Upper lobe of right lung (tissue), 1 donor: ENCODE measurements around the gene ZNF407. TPM values are rescaled to one million over a fixed set of nuclear protein-coding genes. Genes with fewer than 3 reads are reported as not detected.

ENCODE experiments used
- ATAC-seq: fragments of 200-7000 bp; cut with Tn5 transposase; one replicate; pipeline ENCODE4 v1.9.1; 2020; ENCODE audit warnings: mild to moderate bottlenecking, moderate library complexity
- DNase-seq: peaks from one replicate; pipeline ENCODE4 v3.0.0-alpha.2; 2020
- H3K27ac ChIP-seq: fragments of 200-600 bp; one replicate; pipeline ENCODE4 v1.8.0; 2022
- H3K27me3 ChIP-seq: fragments of 200-600 bp; one replicate; pipeline ENCODE4 v1.8.0; 2022; ENCODE audit warnings: mild to moderate bottlenecking
- H3K36me3 ChIP-seq: fragments of 200-600 bp; one replicate; pipeline ENCODE4 v1.8.0; 2022
- H3K4me1 ChIP-seq: fragments of 200-600 bp; one replicate; pipeline ENCODE4 v1.8.0; 2022
- H3K4me3 ChIP-seq: fragments of 200-600 bp; one replicate; pipeline ENCODE4 v1.8.0; 2022; ENCODE audit warnings: mild to moderate bottlenecking
- H3K9me3 ChIP-seq: fragments of 200-600 bp; one replicate; pipeline ENCODE4 v1.8.0; 2022
- intact Hi-C: fragments of 100-400 bp; cut with DNase I; formaldehyde crosslinking; loops from one replicate; pipeline ENCODE4 v1.11.0; 2022
- total RNA-seq: library from RNA; stranded (reverse); fragmentation: NEBNext Ultra II Directional; extraction: Animal tissue kit (Norgen Biotek cat#: 25700); gene quantifications from one replicate; pipeline ENCODE4 v1.2.1, GENCODE V29; 2021
- TF ChIP-seq, protein P1 (sequence below): fragments of 200-600 bp; IDR thresholded peaks from one replicate; pipeline ENCODE4 v1.8.0; 2022; ENCODE audit warnings: antibody characterized with exemption
- donor health status: DM: no; HTN: yes; CAD: no; lungs with severe emphysema.

ZNF407 gene
- total RNA-seq, 1 donor from 2014 or later = 18.4 TPM

DNA sequence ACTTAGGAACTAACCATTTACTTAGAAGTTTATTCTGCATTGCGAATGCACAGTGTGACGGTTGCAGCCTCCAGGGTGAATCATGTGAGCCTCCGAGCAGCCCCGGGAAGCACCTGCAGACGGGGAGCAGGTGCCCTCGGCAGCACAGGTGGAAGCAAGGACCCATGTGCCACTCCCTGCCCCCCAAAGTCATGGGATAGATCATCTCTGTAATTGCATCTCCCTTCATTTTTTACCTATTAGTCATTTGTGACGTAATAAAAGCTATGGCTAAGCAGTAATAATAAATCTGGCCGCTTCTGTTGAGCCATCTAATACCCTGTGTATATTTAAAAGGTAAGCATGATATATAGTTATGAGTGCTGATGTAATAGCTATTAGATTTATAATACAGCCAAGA, 514.1 kb downstream of the ZNF407 start:
- Histone ChIP-seq H3K9me3 (no peaks in the 10 kb centered on the region), H3K27ac (no peak overlapping the region), H3K4me3 (no peak overlapping the region), H3K4me1 (no peaks in the 10 kb centered on the region), H3K27me3 (no peaks in the 10 kb centered on the region), H3K36me3 (no peaks in the 10 kb centered on the region)
- ATAC-seq (no peak), DNase-seq (no peak)
- intact Hi-C loops = no loop called here
- TF ChIP-seq, protein P1, sequence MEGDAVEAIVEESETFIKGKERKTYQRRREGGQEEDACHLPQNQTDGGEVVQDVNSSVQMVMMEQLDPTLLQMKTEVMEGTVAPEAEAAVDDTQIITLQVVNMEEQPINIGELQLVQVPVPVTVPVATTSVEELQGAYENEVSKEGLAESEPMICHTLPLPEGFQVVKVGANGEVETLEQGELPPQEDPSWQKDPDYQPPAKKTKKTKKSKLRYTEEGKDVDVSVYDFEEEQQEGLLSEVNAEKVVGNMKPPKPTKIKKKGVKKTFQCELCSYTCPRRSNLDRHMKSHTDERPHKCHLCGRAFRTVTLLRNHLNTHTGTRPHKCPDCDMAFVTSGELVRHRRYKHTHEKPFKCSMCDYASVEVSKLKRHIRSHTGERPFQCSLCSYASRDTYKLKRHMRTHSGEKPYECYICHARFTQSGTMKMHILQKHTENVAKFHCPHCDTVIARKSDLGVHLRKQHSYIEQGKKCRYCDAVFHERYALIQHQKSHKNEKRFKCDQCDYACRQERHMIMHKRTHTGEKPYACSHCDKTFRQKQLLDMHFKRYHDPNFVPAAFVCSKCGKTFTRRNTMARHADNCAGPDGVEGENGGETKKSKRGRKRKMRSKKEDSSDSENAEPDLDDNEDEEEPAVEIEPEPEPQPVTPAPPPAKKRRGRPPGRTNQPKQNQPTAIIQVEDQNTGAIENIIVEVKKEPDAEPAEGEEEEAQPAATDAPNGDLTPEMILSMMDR = no peak

DNA sequence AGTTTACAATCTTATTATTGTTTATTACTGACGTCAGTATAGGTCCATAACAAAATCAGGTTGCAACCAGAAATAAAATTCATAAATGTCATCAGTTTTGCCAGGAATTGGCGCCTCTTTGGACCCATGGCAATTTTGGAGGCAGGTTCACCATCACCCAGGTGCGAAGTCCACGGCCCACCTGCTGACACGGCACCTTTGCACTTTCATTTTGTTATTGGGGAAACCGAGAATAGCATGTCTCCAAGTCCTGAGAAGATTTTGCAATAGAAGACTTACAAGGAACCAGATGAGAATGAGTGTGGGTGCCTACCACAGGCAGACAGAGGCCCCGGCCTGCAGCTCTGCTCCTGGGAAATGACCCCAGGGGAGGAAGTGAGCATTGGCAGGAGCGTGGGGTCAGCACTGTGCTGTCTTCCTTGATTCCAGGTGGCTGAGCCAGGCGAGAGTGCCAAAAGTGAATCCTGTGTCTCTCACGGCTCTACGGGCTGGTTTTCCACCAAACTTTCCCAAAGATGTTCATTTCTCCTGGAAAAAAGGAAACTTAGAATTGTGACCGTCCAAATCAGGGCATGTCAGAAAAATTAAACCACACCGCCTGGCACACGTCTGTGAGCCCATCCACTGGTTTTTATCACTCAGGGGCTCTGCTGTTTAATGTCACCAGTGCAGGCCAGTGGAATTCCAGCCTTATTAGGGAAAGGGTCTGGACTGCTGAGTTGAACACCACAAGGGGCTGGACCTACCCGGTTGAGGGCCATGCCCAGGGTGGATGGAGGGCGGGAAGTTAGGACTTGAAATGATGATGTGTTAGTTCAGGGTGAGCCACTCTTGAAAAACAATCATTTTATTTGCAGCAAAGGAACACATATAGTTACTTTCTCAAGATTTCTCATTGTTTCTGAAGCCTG, 514.8 kb downstream of the ZNF407 start:
- Histone ChIP-seq H3K9me3 (no peaks in the 10 kb centered on the region), H3K4me1 (no peaks in the 10 kb centered on the region), H3K27me3 (no peaks in the 10 kb centered on the region), H3K27ac (no peak overlapping the region), H3K4me3 (no peak overlapping the region), H3K36me3 (no peaks in the 10 kb centered on the region)
- intact Hi-C loops = no loop called here
- TF ChIP-seq, protein P1 = no peak
- ATAC-seq = no peak
- DNase-seq = no peak

DNA sequence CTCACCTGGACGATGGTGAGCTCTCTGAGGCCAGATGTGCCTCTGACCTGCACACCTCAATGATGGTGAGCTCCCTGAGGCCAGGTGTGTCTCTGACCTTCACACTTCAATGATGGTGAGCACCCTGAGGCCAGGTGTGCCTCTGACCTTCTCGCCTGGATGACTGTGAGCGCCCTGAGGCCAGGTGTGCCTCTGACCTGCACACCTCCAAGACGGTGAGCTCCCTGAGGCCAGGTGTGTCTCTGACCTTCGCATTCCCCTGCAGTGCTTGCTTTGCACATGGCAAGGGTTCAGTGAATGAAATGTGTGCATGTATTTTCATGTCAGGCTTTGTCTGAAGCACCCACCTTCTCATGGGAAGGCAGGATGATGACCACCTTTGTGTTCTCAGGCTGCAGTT, 515.8 kb downstream of the ZNF407 start:
- intact Hi-C loops = no loop called here
- no peak overlapping the region for H3K4me3 ChIP-seq
- ATAC-seq = no peak
- H3K36me3 ChIP-seq = no peaks in the 10 kb centered on the region
- no peaks in the 10 kb centered on the region for H3K4me1 ChIP-seq
- no peak overlapping the region for H3K27ac ChIP-seq
- DNase-seq = no peak
- TF ChIP-seq, protein P1 = no peak
- no peaks in the 10 kb centered on the region for H3K9me3 ChIP-seq
- H3K27me3 ChIP-seq = no peaks in the 10 kb centered on the region

DNA sequence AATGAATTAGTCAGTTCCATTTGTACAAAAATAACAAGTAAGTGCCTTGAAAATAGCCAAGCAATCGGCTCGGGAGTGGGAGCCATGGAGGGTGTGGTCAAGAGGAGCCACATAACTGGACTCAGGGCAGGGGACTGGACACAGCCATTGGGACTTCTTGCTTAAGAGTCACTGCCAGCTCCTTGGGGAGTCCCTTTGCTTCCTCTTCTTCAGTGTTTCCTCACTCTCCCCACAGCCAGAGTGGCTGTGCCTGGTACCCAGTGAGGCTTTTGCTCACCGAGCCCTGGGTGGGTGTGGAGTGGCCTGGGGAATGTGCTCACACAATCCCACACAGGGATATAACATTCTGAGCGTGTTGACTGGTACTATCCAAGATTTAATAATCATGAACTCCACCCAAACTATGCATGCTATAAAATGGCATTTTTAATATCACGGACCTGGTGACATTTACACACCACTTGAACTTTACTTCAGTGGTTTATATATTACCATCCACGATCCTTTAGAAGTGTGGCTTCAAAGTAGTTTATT, 516.6 kb downstream of the ZNF407 start:
- Histone ChIP-seq H3K27ac (no peak overlapping the region), H3K9me3 (no peaks in the 10 kb centered on the region), H3K27me3 (no peaks in the 10 kb centered on the region), H3K4me3 (no peak overlapping the region), H3K4me1 (no peaks in the 10 kb centered on the region), H3K36me3 (no peaks in the 10 kb centered on the region)
- TF ChIP-seq, protein P1 = no peak
- DNase-seq (no peak), ATAC-seq (no peak)
- intact Hi-C loops = no loop called here

Other genes starting within 250 kb of the ZNF407 start
- not detected for gene DIPK1C, start 140.6 kb upstream of the ZNF407 start, total RNA-seq
- 213 TPM for gene CNDP2, start 101.5 kb upstream of the ZNF407 start, total RNA-seq
- not detected for gene CNDP1, start 63.4 kb upstream of the ZNF407 start, total RNA-seq